Endothelial cell of umbilical vein (primary cell): ENCODE measurements around the gene ESAM. TPM values are rescaled to one million over a fixed set of nuclear protein-coding genes. Genes with fewer than 3 reads are reported as not detected.

ENCODE experiments used
- BruUV-seq: library from RNA; stranded (reverse); fragments of 400-500 nt; replicated peaks from 2 replicates; lab custom pipeline; 2021; lab: Mats Ljungman, UMichigan
- CTCF ChIA-PET: fragments of 300-600, 350-600 bp; sonication (Branson Sonifier 250); formaldehyde crosslinking; loops from one replicate; lab custom pipeline; 2021; ENCODE audit warnings: antibody characterized with exemption, inconsistent platforms; lab: Charles Lee
- POLR2A ChIA-PET: fragments of 300-600, 350-600 bp; sonication (Branson Sonifier 250); formaldehyde crosslinking; loops from one replicate; lab custom pipeline; 2021; ENCODE audit warnings: antibody characterized with exemption, inconsistent platforms; lab: Charles Lee
- DNase-seq: peaks from one replicate; pipeline ENCODE4 v3.0.0-alpha.2; 2011; ENCODE audit warnings: low read depth, low spot score
- FAIRE-seq: peaks from 2 replicates; lab custom pipeline; 2011; peaks lifted over from hg19 to GRCh38; lab: Jason Lieb, UNC
- H2AFZ ChIP-seq: 2 replicates; pipeline ENCODE4 v1.6.0; 2012; ENCODE audit warnings: low read depth, low read length, control low read depth, inconsistent platforms
- H3K27ac ChIP-seq: 2 replicates; pipeline ENCODE4 v1.5.1; 2011; ENCODE audit warnings: low read depth, mild to moderate bottlenecking, control low read depth, low read length, moderate library complexity; ENCODE audit not compliant: insufficient read depth
- H3K27me3 ChIP-seq, 2 experiments: 2 replicates each; pipeline versions ENCODE4 v1.6.0 to v1.6.1; 2011; ENCODE audit warnings: low read length in 2 of 2, mixed read lengths in 1 of 2; ENCODE audit not compliant: control insufficient read depth in 2 of 2, insufficient read depth in 2 of 2
- H3K36me3 ChIP-seq, 2 experiments: 2 replicates in 1 of 2; 3 replicates in 1 of 2; pipeline ENCODE4 v1.5.1; 2011; ENCODE audit warnings: low read length in 2 of 2, mild to moderate bottlenecking in 1 of 2, moderate library complexity in 1 of 2; ENCODE audit not compliant: control insufficient read depth in 2 of 2, insufficient read depth in 2 of 2; ENCODE audit errors: extremely low read depth in 1 of 2
- H3K4me1 ChIP-seq: 3 replicates; pipeline ENCODE4 v1.5.1; 2011; ENCODE audit warnings: mild to moderate bottlenecking, low read length; ENCODE audit not compliant: control insufficient read depth, insufficient read depth; ENCODE audit errors: extremely low read depth
- H3K4me2 ChIP-seq: 2 replicates; pipeline ENCODE4 v1.6.1; 2011; ENCODE audit warnings: low read length, control low read depth, mixed read lengths; ENCODE audit not compliant: insufficient read depth
- H3K4me3 ChIP-seq, 3 experiments: fragments of 200-600 bp in 1 of 3; sonication (generic), shearing (Covaris generic) in 1 of 3; replicated peaks in 1 of 3; 2 replicates each; pipeline ENCODE4 v1.5.1; 2011 to 2016; ENCODE audit warnings: control low read depth in 3 of 3, low read length in 3 of 3, mild to moderate bottlenecking in 2 of 3, inconsistent platforms in 1 of 3, low read depth in 1 of 3, moderate library complexity in 1 of 3; ENCODE audit not compliant: insufficient read depth in 1 of 3
- H3K79me2 ChIP-seq: 2 replicates; pipeline ENCODE4 v1.6.0; 2012; ENCODE audit warnings: low read length, inconsistent platforms; ENCODE audit not compliant: control insufficient read depth, insufficient read depth
- H3K9ac ChIP-seq: replicated peaks from 2 replicates; pipeline ENCODE3; 2011; ENCODE audit warnings: low read length, control low read depth; ENCODE audit not compliant: insufficient read depth; ENCODE audit errors: extremely low read depth
- H3K9me1 ChIP-seq: replicated peaks from 3 replicates; pipeline ENCODE4 v1.6.0; 2011; ENCODE audit warnings: mild to moderate bottlenecking, low read length; ENCODE audit not compliant: control insufficient read depth, insufficient read depth; ENCODE audit errors: extremely low read depth
- H3K9me3 ChIP-seq: replicated peaks from 2 replicates; pipeline ENCODE4 v1.5.1; 2012; ENCODE audit warnings: low read length, inconsistent platforms; ENCODE audit not compliant: control insufficient read depth, insufficient read depth
- H4K20me1 ChIP-seq: replicated peaks from 2 replicates; pipeline ENCODE3; 2011; ENCODE audit warnings: mild to moderate bottlenecking, low read length; ENCODE audit not compliant: control insufficient read depth, insufficient read depth; ENCODE audit errors: extremely low read depth
- CTCF ChIP-seq, 2 donors: IDR thresholded peaks; 1 replicate in 1 of 2; 2 replicates in 1 of 2; pipeline ENCODE4 v1.5.1; 2011; ENCODE audit warnings: low read length in 2 of 2, mild to moderate bottlenecking in 2 of 2, moderate library complexity in 2 of 2, control low read depth in 1 of 2, inconsistent platforms in 1 of 2, low read depth in 1 of 2; ENCODE audit not compliant: insufficient read depth in 1 of 2; ENCODE audit errors: extremely low read depth in 1 of 2
- EZH2 ChIP-seq: IDR thresholded peaks from 2 replicates; pipeline ENCODE4 v1.6.1; 2012; ENCODE audit warnings: borderline replicate concordance, low read depth, mild to moderate bottlenecking, moderate library complexity, low read length, inconsistent platforms; ENCODE audit not compliant: severe bottlenecking
- FOS ChIP-seq: IDR thresholded peaks from 2 replicates; pipeline ENCODE4 v1.6.1; 2011; ENCODE audit warnings: mild to moderate bottlenecking, low read length, moderate library complexity, borderline replicate concordance; ENCODE audit not compliant: insufficient read depth
- GATA2 ChIP-seq: IDR thresholded peaks from 2 replicates; pipeline ENCODE4 v1.7.0; 2011; ENCODE audit warnings: low read depth, mild to moderate bottlenecking, moderate library complexity, mixed read lengths, low read length; ENCODE audit not compliant: insufficient read length, insufficient read depth
- JUN ChIP-seq: IDR thresholded peaks from 2 replicates; pipeline ENCODE4 v1.6.1; 2011; ENCODE audit warnings: borderline replicate concordance, low read depth; ENCODE audit not compliant: insufficient read length, insufficient read depth
- MAX ChIP-seq: IDR thresholded peaks from 2 replicates; pipeline ENCODE4 v1.6.1; 2011; ENCODE audit not compliant: insufficient read depth, insufficient read length
- MYC ChIP-seq: IDR thresholded peaks from one replicate; pipeline ENCODE4 v1.6.1; 2011; ENCODE audit warnings: mild to moderate bottlenecking, low read depth, low read length
- POLR2A ChIP-seq: IDR thresholded peaks from 2 replicates; pipeline ENCODE4 v1.6.1; 2012; ENCODE audit warnings: low read depth, mild to moderate bottlenecking, control low read depth, low read length
- POLR2AphosphoS5 ChIP-seq: IDR thresholded peaks from 2 replicates; pipeline ENCODE4 v1.6.1; 2012; ENCODE audit warnings: low read depth, mild to moderate bottlenecking, control low read depth, low read length, moderate library complexity; ENCODE audit not compliant: insufficient read depth
- dilution Hi-C: fragments of 300-500 bp; cut with MboI; formaldehyde crosslinking; loops from one replicate; pipeline ENCODE4 v1.15.0; 2019; ENCODE audit warnings: low sequenced_read_pairs; ENCODE audit not compliant: extremely low pct_ligation_motif_present
- intact Hi-C: fragments of 100-400 bp; cut with micrococcal nuclease; formaldehyde crosslinking; loops from one replicate; pipeline ENCODE4 v1.10.0; 2022
- polyA plus RNA-seq, 4 experiments: library from polyadenylated mRNA; depleted of rRNA in 3 of 4; stranded (reverse) in 3 of 4; unstranded in 1 of 4; fragments of >200 nt; gene quantifications; 2 replicates each; pipeline versions ENCODE4 v1.2.1 to v1.2.3, GENCODE V29; 2011 to 2012; ENCODE audit warnings: missing spikeins in 1 of 4
- total RNA-seq: library from RNA; stranded (reverse); gene quantifications from 2 replicates; pipeline ENCODE4 v1.2.3, GENCODE V29; 2021

Gene ESAM
- total and polyA plus RNA-seq, 2 donors (not counting 3 experiments of a cell fraction or from before 2014, with no cell fraction given), result 273 to 383 TPM

GRCh38 chr11:124742555-124742954, 19.5 kb downstream of the ESAM start:
- intact Hi-C loops, result no loop called here
- no peaks in the 10 kb centered on the region for H4K20me1 ChIP-seq
- H3K4me2 ChIP-seq, result no peak overlapping the region
- no peaks in the 10 kb centered on the region for H3K36me3 ChIP-seq
- H3K27me3 ChIP-seq, result no peaks in the 10 kb centered on the region
- POLR2A ChIA-PET, result no interaction called here
- H3K79me2 ChIP-seq, result peaks cover 2% of the 10 kb centered on the region
- no peak overlapping the region for H3K9ac ChIP-seq
- CTCF ChIA-PET, result interaction anchor here (1.1 to 16.9 kb wide), 5 partner anchors 18 to 124 kb away, joined by 3 to 301 read pairs (median 5); partner anchors contain the start of genes ESAM, SIAE and SPA17
- peaks cover 21% of the 10 kb centered on the region for H3K4me1 ChIP-seq
- no peaks in the 10 kb centered on the region for H3K9me3 ChIP-seq
- H2AFZ ChIP-seq, result no peak overlapping the region
- no peak overlapping the region for H3K27ac ChIP-seq
- no peak for TF ChIP-seq FOS
- TF ChIP-seq MYC, result no peak
- no peak for TF ChIP-seq POLR2AphosphoS5
- no peak for TF ChIP-seq GATA2
- no peak for TF ChIP-seq EZH2
- no peak for TF ChIP-seq MAX
- TF ChIP-seq JUN, result no peak
- TF ChIP-seq CTCF (IDR thresholded peaks at IDR 0.05; ENCODE audit: extremely low read depth in 1 of 2, insufficient read depth in 1 of 2, low read depth in 1 of 2, low read length in 2 of 2), result no peak
- TF ChIP-seq POLR2A, result no peak
- no TSS peak for BruUV-seq
- no peak for DNase-seq
- FAIRE-seq, result no peak
- no peak overlapping the region for H3K4me3 ChIP-seq
- H3K9me1 ChIP-seq, result no peaks in the 10 kb centered on the region
- dilution Hi-C loops, result no loop called here
